HG03432 (cell line): ENCODE results near the gene WFDC5.

Experiments
- ATAC-seq: cut with Tn5 transposase; IDR thresholded peaks from one replicate; pipeline ENCODE4 v1.9.1; 2021; ENCODE audit warnings: mild to moderate bottlenecking, moderate library complexity; ENCODE audit not compliant: unreplicated experiment

The WFDC5 gene

GRCh38 chr20:45115829-45116228, 855 bp upstream of the WFDC5 start:
- no peak for ATAC-seq

- no peak for ATAC-seq
These were observed 406 bp upstream of the WFDC5 start for GRCh38 chr20:45115386-45115774.

DNA sequence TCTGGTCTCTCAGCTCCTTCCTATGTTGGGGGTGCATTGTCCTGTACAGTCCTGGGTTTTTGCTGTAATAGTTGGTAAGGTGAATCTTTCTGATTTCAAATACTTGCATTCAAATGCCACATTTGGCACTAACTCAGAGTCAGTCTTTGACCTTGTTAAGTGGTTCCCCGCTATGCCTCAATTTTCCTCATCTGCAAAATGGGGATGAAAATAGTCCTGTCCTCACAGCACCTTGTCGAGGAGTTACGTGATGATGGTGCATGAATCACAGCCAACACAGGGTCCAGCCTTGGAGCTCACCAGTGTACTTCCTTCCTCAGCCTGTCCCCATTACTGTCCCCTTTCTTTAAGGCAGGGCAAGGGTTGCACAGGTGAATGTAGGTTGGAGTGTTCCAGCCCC, 1.1 kb downstream of the WFDC5 start:
- no peak for ATAC-seq

DNA sequence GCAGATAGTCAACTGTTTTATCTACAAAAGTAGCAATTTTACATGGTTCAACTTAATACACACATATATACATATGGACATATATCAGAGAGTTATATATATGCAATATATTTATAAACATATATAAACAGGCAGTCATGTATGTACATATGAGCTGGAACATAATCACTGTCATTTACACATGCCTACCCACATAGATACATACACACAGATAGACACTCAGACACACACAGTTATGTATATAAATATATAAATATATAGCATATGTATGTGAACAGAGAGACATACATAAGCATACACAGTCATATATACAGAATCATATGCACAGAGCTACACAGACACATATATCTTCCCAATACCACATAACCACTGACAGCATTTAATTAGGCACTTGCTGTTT, 2.2 kb downstream of the WFDC5 start:
- ATAC-seq: no peak

DNA sequence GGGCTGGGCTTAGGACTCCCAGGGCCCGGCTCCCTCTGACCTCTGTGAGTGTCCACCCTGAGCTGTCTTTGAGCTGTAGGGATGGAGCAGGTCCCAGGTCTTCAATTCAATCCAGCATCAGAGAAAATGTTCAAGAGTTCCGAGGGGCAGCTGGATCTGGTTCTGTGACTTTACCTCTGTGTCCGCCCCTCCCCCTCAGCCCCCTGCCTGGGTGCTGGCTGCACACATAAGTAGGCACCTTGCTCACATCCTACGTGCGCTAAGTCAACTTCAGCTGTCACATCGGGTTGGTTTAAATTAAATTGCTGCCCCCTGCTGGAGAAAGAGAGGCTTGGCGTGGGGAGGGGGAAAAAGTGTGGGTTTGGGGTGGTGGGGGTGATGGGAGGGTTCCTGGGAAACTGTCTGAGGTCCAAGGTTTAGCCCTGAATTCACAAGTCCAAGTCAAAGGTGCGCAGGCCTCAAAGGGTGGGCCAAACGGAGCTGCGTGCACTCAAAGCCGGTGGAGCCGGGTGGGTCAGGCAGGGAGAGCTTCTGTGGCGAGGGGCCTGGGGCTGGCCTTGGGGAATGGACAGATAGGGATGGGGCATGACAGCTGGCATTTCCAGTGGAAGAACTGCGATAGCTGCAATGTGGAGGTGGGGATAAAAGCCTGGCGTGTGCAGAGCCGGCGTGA, 3.0 kb downstream of the WFDC5 start:
- no peak for ATAC-seq

DNA sequence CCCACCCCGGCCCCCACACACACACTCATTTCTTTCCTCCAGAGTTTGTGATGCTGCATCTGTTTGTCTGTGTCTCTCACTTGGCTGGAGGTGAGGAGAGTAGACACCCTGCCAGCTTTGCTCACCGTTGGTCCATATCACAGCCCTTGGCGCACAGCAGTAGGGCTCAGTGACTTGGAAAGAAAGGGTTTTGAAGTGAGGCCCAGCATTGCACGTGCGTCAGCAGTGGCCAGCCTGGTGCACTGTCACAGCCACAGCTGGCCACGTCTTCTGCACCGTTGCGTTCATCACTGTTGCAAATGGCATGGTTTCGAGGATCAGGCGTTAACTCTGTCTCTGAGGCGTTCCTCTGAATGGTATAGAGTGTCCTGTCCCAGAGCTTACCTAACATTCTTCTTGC, 3.7 kb downstream of the WFDC5 start:
- no peak for ATAC-seq

GRCh38 chr20:45110301-45110700, 4.7 kb downstream of the WFDC5 start:
- ATAC-seq: no peak

DNA sequence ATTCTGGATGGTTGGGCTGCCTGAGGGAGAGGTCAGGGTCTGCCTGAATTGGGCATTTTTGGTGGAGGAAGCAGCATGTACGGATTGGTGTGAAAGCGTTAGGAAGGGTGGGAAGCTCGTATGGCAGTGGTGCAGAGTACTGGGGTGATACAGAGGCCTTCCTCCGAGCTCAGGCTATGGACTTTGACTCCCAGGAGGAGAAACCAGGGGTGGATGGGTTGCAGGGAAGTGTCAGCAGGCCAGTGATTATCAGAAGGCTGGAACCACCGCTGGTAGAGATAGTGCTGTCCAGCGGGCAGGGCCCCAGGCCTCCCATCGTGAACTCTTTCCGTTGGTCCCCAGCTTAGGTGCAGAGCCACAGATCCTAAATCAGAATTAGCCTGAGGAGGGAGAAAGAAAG, 5.3 kb downstream of the WFDC5 start:
- no peak for ATAC-seq

DNA sequence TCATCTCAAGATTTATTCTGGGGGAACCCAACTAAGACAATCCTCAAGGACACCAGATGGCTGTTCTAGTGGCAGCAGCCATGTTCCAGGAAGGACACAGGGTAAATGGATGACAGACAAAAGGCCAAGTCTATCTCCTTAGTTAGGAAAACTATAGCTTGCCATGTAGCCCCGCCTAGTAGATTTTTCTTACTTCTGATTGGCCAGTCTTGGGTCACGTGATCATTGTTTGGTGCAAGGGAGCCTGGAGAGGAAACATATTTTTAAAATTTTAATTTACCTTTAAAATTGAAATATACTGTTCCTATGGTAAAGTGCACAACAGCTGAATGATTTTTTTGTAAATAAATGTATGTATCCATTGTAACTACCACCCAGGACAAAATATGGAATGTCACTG, 9.7 kb downstream of the WFDC5 start:
- no peak for ATAC-seq

- no peak for ATAC-seq
These were observed 10.2 kb downstream of the WFDC5 start for GRCh38 chr20:45104786-45105185.

DNA sequence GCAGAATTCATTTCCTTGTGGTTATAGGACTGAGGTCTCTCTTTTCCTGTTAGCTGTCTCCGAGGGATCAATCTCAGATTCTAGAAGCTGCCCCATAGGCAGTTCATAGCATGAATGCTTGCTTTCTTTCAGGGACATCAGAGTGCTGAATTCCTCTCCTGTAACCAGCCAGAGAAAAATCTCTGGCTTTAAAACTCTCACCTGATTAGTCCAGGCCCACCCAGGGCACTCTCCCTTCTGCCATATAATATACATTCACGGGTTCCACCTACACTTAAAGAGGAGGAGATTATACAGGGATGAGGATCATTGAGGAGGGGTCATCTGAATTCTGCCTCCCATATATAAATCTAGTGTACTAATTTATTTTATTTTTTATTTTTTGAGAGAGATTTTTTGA, 11.9 kb downstream of the WFDC5 start:
- ATAC-seq: no peak

DNA sequence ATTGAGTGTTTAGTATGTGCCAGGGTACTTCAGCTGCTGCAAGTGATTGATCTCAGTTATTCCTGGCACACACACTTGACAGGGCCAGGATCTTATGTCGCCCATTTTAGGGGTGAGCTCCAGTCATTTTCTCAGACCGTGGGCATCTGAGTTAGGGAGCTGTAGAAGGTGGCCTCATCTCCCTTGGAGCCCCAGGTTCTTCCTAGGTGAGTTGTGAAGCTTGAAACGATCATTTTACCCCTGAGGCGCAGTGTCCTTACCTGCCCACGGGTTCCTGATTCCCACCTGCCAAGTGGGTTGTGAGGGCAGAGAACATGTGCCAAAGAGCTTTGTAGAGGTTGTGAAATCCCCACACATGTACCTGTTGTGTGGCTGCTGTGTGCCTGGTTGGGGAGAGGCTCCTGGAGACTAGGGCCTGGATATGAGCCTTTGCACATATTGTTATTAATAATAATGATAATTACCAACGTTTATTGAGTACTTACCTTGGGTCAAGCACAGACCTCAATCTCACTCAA, 13.6 kb downstream of the WFDC5 start:
- ATAC-seq: no peak

- no peak for ATAC-seq
These were observed 14.3 kb downstream of the WFDC5 start, which contains the start of gene KCNS1 for GRCh38 chr20:45100563-45101245. Gene KCNS1 (minus strand): TSS chr20:45101127. CDS start chr20:45099236, 1,891 bp downstream.

DNA sequence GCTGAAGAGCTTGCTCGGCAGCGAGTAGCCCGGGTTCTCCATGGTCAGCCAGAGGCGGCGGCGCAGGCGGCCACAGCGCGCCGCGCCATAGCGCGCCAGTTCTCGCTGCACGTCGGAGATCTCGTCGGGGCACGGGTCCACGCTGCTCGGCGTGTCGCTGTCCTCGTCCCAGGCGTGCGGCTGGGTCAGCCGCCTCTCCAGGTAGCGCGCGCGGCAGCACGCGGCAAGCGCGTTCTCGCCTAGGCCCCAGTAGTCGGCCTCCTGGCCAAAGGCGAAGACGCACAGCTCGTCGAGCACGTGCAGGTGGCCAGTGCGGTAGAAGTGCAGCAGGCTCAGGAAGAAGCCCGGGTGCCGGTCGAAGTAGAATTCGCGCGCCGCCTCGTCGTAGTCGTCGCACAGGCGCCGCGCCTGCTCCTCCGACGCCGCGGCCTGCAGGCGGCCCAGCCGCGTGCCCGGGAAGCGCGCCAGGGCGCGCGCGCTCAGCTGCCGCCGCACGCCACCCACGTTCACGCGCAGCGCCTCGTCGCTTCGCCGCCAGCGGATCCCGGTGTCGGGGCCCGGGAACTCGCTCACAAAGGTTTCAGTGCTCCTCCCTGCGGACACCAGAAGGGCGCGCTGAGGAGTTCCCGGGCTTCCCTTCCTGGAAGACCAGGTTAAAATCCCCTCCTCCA, 16.7 kb downstream of the WFDC5 start:
- no peak for ATAC-seq

GRCh38 chr20:45097485-45098102, 17.4 kb downstream of the WFDC5 start:
- ATAC-seq: no peak

DNA sequence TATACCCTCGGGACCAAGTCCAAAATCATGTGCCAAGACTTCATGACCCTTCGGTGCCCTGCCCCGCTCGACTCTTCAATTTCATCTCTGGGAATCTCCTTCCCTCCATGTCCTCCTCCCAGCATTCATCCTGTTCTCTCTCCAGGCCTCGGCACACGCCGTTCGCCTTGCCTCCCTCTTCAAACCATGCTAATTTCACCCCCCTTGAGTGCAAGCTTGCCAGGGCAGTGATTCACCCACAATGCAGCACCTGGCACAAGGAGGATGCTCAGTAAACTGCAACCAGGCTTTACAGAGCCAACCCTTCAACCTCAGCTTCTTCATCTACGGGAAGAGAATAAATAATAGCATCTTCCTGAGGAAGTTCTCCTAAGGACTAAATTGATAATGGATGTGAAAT, 18.2 kb downstream of the WFDC5 start:
- ATAC-seq: no peak

- ATAC-seq: no peak
These were observed 19.2 kb downstream of the WFDC5 start for GRCh38 chr20:45095805-45096238.

DNA sequence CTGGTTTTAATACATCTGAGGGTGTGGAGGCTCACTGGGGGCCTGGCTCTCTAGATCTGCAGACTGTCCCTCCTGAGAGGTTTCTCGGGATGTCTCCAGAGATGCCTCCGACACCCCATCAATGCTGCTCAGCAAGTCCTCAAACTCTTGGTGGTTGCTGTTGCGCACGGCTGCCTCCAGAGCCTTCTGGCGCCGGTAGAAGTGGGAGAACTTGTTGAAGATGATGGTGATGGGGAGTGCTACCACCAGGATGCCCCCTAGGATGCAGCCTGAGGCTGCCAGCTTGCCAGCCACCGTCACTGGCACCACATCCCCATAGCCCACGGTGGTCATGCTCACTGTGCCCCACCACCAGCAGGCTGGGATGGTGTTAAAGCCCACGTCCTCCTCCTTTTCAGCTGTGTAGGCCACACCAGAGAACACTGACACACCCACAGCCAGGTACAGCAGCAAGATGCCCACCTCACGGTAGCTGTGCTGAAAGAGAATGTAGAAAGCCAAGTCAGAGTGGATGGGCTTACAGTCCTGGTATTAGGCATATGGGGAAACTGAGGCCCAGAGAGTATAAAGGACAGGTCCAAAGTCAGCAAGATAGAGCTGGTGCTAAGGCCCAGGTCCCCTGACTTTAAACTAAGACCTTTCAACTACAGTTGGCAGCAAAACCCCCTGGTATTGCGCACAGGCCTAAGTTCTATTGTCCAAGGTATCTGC, 20.0 kb downstream of the WFDC5 start:
- ATAC-seq: no peak

- no peak for ATAC-seq
These were observed 20.8 kb downstream of the WFDC5 start for GRCh38 chr20:45094201-45094600.

GRCh38 chr20:45092898-45093297, 22.1 kb downstream of the WFDC5 start:
- ATAC-seq: no peak

GRCh38 chr20:45091366-45091765, 23.6 kb downstream of the WFDC5 start:
- ATAC-seq: no peak
